Fibroblast of skin of left quadriceps (primary cell): ENCODE results near the gene SP100.

ENCODE experiments used
- DNase-seq, 2 experiments: peaks; one replicate each; pipeline ENCODE4 v3.0.0-alpha.2; 2013; ENCODE audit warnings: low read depth in 2 of 2

The SP100 gene

DNA sequence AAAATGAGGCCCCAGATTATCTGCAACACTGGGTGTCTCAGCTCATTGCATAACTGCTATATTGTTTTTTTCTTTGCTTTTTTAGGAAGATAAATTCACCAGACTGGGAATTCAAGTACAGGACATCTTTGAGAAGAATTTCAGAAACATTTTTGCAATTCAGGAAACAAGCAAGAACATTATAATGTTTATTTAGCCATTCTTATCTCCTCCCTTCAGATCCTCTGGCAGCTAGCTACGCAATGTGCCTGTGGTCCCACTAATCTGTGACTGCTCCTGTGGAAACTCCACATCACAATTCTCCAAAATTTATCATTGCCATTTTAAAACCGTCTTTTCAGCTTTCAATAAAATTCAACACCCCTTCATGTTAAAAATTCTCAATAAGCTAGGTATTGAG lies 126.8 kb downstream of the SP100 start:
- DNase-seq: no peak

DNA sequence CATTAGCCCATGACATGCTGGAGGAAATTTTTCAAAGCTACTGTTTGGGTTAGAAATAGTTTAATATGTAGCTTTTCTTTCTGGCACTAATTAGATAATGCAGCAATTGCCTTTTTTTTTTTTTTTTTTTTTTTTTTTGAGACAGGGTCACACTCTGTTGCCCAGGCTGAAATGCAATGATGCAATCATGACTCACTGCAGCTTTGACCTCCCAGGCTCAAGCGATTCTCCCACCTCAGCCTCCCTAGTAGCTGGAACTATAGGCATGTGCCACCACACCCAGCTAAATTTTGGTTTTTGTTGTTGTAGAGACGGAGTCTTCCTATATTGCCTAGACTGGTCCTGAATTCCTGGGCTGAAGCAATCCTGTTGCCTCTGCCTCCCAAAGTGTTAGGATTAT lies 136.2 kb downstream of the SP100 start:
- no peak for DNase-seq

DNA sequence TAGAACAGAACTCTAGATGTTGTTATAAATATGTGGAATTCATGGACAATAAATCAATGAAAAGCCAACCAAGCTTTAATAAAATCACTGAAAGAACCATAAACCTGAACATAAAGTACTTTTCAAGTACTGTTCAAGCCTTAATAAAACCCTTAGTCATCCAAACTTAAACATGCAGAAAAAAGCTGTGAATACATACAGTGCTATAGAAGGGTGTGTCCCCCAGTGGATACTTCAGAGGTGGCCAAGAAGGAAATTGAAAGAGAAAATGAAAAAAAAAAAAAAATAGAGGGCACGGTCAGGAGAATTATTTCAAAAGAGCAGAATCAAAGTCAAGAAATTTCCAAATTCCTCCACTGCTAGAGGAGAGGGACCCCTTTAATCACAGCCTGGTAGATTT lies 141.1 kb downstream of the SP100 start:
- DNase-seq: no peak

DNA sequence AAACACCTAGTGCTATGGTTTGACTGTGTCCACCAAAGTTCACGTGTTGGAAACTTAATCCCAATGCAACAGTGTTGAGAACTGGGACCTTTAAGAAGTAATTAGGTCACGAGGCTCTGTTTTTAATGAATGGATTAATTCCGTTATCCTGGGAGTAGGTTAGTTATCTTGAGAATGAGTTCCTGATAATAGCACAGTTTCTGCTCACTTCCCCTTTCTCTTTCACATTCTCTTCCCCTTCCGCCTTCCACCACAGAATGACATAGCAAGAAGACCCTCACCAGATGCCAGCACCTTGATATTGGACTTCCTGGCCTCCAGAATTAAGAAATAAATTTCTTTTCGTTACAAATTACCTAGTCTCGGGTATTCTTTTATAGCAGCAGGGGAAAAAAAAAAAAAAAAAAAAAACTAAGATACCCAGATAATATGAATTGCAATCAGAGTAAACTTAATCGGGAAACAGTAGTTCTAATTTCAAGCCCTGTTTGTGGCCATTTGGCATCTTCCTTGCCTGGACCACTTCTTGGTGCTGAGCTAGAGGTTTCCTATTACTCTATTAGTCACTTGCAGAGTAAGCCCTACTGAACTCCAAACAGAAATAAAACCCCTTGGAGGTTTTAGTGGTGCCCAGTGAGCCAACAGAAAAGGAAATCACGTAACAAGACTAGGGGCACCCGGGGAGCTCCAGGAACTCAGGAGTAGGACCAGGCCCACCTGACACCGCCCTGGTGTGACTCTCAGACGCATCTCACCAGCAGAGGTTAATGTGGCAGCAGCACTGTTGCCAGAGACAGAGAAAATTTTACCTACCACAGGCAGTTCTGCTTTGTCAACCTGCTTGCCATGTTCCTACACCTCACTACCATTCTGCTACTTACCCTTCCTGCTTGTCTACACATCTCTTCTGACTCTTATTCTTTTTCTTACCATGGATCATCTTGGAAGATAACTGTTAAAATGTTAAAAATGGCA lies 149.1 kb downstream of the SP100 start:
- DNase-seq: peak in 1 of 2 experiments; percentile 7

DNA sequence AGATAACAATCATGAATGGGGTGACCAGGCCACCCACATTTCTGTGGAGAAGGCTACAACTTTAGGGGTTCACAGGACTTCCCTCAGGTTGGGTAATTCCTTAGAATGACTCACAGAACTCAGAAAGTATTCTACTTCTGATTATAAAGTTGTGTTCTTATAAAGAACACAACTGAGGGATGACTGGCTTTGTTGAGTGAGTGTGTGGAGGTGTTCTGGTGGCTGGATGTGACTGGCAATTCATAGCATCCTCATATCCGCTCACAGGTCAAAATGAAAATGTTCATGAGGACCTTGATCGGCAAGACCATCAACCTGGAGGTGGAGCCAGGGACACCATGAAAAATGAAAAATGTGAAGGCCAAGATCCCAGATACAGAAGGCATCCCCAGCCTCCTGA lies 153.3 kb downstream of the SP100 start:
- DNase-seq: no peak

GRCh38 chr2:230570987-230571386 lies 155.0 kb downstream of the SP100 start:
- DNase-seq: no peak

- no peak for DNase-seq
Observed at GRCh38 chr2:230575642-230576324, 159.8 kb downstream of the SP100 start.

GRCh38 chr2:230577114-230577513 lies 161.1 kb downstream of the SP100 start:
- no peak for DNase-seq

DNA sequence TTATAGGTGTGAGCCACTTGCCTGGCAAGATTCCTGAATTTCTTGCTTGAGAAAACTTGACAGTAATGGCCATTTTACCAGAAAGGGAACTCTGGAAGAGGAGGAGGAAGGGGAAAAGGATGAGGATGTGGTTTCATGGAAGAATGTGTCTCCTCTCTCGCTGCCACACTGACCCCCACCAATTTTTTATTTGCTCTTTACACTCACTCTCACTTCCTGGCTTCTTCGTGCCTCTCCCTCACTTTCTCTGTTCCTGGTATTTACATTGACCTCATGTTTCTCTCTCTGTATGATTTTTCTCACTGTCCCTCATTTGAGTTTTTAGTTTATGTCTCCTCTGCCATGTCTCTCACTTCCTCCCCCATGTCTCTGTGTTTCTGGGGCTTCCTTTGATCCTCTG lies 162.1 kb downstream of the SP100 start:
- no peak for DNase-seq

DNA sequence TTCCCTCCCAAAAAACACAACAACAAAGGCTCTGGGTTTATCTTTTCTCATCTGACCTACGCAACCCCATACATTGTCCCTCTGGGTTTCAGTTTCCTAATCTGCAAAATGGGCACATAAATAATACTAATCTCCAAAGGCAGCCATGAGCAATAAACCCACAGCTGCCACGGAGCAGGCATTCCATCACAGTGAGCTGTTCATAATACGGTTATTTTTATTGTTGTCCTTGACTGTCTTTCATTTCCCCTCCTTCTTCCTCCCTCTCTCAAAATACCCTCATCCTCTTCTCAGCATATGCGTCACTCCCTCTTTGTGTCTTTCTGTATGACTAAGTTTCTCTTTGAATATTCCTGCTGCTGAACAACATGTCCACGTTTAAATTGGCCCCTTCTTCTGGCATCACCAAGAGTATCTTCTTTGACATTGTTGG lies 166.9 kb downstream of the SP100 start:
- DNase-seq: no peak

- no peak for DNase-seq
Observed at GRCh38 chr2:230583581-230583980, 167.6 kb downstream of the SP100 start.

DNA sequence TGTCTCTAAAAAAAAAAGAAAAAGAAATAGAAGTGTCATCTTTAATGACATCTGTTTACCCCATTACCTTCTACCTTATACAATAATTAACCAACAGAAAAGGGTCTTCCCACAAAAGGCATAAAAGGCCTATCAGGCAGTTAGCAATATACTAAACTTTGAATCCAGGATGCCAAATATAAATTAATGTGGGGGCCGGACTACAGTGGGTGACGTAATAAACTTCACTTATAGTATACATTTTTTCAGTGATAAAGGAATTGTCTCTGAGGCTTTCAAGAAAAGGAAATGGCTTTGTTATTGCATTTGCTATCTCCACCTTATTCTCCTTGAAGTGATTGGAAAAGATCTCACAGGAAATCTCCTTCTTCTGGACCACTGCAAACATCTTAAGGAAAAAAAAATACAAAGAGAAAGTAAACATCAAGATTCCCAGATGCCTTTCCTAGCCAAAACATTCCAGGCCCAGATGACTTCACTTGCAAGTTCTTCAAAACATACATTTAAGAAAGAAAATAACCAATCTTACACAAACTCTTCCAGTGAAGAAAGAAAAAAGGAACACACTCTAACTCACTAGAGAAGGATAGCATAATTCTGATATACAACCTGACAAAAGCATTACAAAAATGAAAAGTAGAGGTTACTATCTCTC lies 170.5 kb downstream of the SP100 start:
- no peak for DNase-seq

- DNase-seq: no peak
Observed at GRCh38 chr2:230589025-230589424, 173.0 kb downstream of the SP100 start.

DNA sequence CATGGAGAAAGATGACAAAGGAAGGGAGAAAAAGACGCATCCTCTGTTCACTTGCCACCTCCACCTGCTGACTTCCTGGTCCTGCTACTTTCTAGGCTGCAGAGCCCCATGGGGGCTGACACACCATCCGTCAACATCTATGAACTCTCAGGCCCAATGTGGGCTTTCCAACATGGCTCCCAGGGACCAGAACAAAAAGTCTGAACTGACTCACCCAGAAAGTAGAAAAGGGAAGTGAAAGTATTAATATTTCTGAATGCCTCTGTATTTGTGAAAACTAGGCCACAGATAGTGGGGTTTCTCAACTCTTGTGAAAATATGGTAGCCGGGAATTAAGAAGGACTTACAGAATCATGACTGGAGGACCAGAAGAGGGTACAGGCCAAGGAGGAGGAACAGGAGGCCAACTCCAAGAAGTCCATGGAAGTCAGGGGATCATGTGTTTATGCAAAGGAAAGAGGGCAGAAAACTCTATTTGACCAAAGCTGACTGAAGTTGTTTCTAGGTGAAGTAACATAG lies 173.6 kb downstream of the SP100 start:
- DNase-seq: no peak

DNA sequence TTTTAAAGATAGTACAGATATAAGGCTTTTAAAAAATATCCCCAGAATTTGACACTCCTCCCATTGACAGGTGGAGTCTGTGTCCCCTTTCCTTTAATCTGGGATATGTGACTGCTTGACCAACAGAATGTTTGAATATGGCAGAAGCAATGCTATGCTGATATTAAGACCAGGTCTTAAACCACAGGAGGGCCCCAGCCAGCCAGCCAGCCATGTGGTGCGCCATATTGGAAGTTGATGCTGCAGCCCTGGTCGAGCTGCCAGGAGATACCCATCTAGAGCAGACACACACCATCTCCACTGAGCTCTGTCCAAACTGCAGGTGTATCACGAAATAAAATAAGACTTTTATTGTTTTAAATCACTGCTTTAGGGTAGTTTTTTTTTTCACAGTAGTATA lies 174.3 kb downstream of the SP100 start:
- DNase-seq: no peak

DNA sequence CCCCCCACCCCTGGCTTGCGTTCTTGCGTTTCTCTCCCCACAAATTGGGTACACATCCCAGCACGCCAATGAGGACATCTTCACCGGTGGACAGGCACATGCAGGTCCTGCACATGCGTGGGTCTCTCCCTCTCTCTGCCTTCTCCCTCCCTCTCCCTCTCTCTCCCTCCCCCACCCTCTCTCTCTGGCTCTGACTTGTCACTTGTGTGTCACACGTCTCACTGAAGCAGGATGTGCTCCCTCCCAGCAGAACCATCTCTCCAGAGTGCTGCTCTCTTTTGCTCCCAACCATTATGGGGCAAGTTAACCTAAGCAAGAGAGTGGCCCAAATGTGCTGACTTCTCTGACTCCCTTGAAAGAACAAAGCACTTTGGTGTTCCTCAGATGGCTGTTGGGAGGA lies 175.8 kb downstream of the SP100 start:
- no peak for DNase-seq

GRCh38 chr2:230592775-230593174 lies 176.8 kb downstream of the SP100 start:
- DNase-seq: no peak
